Activated CD8-positive, alpha-beta T cell treated with anti-CD3 and anti-CD28 coated beads for 36 hours (primary cell): ENCODE data around the gene INSIG2. TPM values are rescaled to one million over a fixed set of nuclear protein-coding genes. Genes with fewer than 3 reads are reported as not detected.

Experiments
- ATAC-seq: fragments of 200-7000 bp; cut with Tn5 transposase; one replicate; pipeline ENCODE4 v1.10.0; 2021; ENCODE audit warnings: mild to moderate bottlenecking, moderate library complexity
- CTCF ChIA-PET: fragments of 350-600 bp; sonication (Branson Sonifier 250); formaldehyde crosslinking; loops from one replicate; lab custom pipeline; 2021; ENCODE audit warnings: antibody characterized with exemption; lab: Charles Lee
- POLR2A ChIA-PET: fragments of 350-600 bp; sonication (Branson Sonifier 250); formaldehyde crosslinking; loops from one replicate; lab custom pipeline; 2021; ENCODE audit warnings: antibody characterized with exemption; lab: Charles Lee
- DNase-seq: peaks from one replicate; pipeline ENCODE4 v3.0.0-alpha.2; 2020
- H3K27ac Mint-ChIP-seq: one replicate; pipeline ENCODE4 v1.8.0; 2021; ENCODE audit warnings: mild to moderate bottlenecking, mixed read lengths
- H3K27me3 Mint-ChIP-seq: one replicate; pipeline ENCODE4 v1.8.0; 2021; ENCODE audit warnings: mixed read lengths
- H3K36me3 Mint-ChIP-seq: one replicate; pipeline ENCODE4 v1.8.0; 2021; ENCODE audit warnings: low read depth, mixed read lengths
- H3K4me1 Mint-ChIP-seq: one replicate; pipeline ENCODE4 v1.8.0; 2021; ENCODE audit warnings: low read depth, mixed read lengths
- H3K4me3 Mint-ChIP-seq: one replicate; pipeline ENCODE4 v1.8.0; 2021; ENCODE audit warnings: mild to moderate bottlenecking, moderate library complexity, mixed read lengths
- H3K9me3 Mint-ChIP-seq: one replicate; pipeline ENCODE4 v1.8.0; 2021; ENCODE audit warnings: mixed read lengths
- CTCF ChIP-seq: fragments of 200-600 bp; IDR thresholded peaks from one replicate; pipeline ENCODE4 v1.8.0; 2022; ENCODE audit warnings: antibody characterized with exemption, mild to moderate bottlenecking
- intact Hi-C: fragments of 100-400 bp; cut with micrococcal nuclease; formaldehyde crosslinking; loops from one replicate; pipeline ENCODE4 v1.10.0; 2022
- total RNA-seq, 2 experiments: library from RNA; stranded (reverse); gene quantifications; one replicate each; pipeline ENCODE4 v1.2.3, GENCODE V29; 2021

The INSIG2 gene
- total RNA-seq, 2 experiments from 2014 or later, result 87.2 to 104 TPM

GRCh38 chr2:118085173-118086023 is 2.9 kb upstream of the INSIG2 start:
- H3K36me3 Mint-ChIP-seq, result peaks cover 9% of the 10 kb centered on the region
- no peak overlapping the region for H3K4me3 Mint-ChIP-seq
- DNase-seq, result no peak
- ChIA-PET POLR2A (no interaction called here), CTCF (interaction anchor here (0.9 to 3.0 kb wide), 3 partner anchors 39 to 82 kb away, joined by 5 to 10 read pairs (median 7); no protein-coding TSS in a partner anchor)
- no peak for TF ChIP-seq CTCF
- H3K27ac Mint-ChIP-seq, result no peak overlapping the region
- peaks cover 11% of the 10 kb centered on the region for H3K4me1 Mint-ChIP-seq
- intact Hi-C loops, result loop anchor here (5.0 kb wide), 1 partner anchor 63 kb away; no protein-coding TSS in a partner anchor
- ATAC-seq, result no peak
- peaks cover 11% of the 10 kb centered on the region for H3K27me3 Mint-ChIP-seq
- H3K9me3 Mint-ChIP-seq, result no peaks in the 10 kb centered on the region

- peaks cover 15% of the 10 kb centered on the region for H3K4me1 Mint-ChIP-seq
- peaks cover 11% of the 10 kb centered on the region for H3K27me3 Mint-ChIP-seq
- ATAC-seq (no peak), DNase-seq (no peak)
- intact Hi-C loops, result loop anchor here (5.0 kb wide), 1 partner anchor 64 kb away; no protein-coding TSS in a partner anchor
- H3K4me3 Mint-ChIP-seq, result no peak overlapping the region
- POLR2A ChIA-PET, result interaction anchor here (0.6 kb wide), 1 partner anchor 685 kb away, joined by 6 read pairs; no protein-coding TSS in a partner anchor
- CTCF ChIA-PET, result interaction anchor here (2.1 to 3.0 kb wide), 2 partner anchors 40 to 53 kb away, joined by 7 to 10 read pairs; no protein-coding TSS in a partner anchor
- no peak overlapping the region for H3K27ac Mint-ChIP-seq
- no peak for TF ChIP-seq CTCF
- no peaks in the 10 kb centered on the region for H3K9me3 Mint-ChIP-seq
- H3K36me3 Mint-ChIP-seq, result peaks cover 11% of the 10 kb centered on the region
Measured at GRCh38 chr2:118086024-118086633, 2.1 kb upstream of the INSIG2 start.

- Mint-ChIP-seq H3K4me1 (peaks cover 34% of the 10 kb centered on the region), H3K27me3 (peaks cover 2% of the 10 kb centered on the region), H3K9me3 (no peaks in the 10 kb centered on the region), H3K4me3 (peak overlapping the region; percentile 67), H3K27ac (peak overlapping the region; percentile 92), H3K36me3 (peaks cover 18% of the 10 kb centered on the region)
- peak; percentile 35 for TF ChIP-seq CTCF
- ChIA-PET CTCF (interaction anchor here (0.7 to 2.2 kb wide), 5 partner anchors 16 to 134 kb away, joined by 3 to 8 read pairs (median 4); no protein-coding TSS in a partner anchor), POLR2A (interaction anchor here (1.5 kb wide), 1 partner anchor 20 kb away, joined by 4 read pairs; no protein-coding TSS in a partner anchor)
- no peak for ATAC-seq
- intact Hi-C loops, result loop anchor here (5.0 kb wide), 1 partner anchor 67 kb away; no protein-coding TSS in a partner anchor
- peak; percentile 50 for DNase-seq
Measured at GRCh38 chr2:118089139-118089800, 999 bp downstream of the INSIG2 start.

GRCh38 chr2:118090387-118091139 is 2.3 kb downstream of the INSIG2 start:
- intact Hi-C loops, result no loop called here
- CTCF ChIA-PET, result interaction anchor here (1.2 to 1.8 kb wide), 2 partner anchors 11 to 133 kb away, joined by 3 read pairs; no protein-coding TSS in a partner anchor
- H3K27me3 Mint-ChIP-seq, result no peaks in the 10 kb centered on the region
- DNase-seq (no peak), ATAC-seq (no peak)
- no peak for TF ChIP-seq CTCF
- peaks cover 21% of the 10 kb centered on the region for H3K36me3 Mint-ChIP-seq
- H3K4me3 Mint-ChIP-seq, result peak overlapping the region; percentile 67
- H3K27ac Mint-ChIP-seq, result no peak overlapping the region
- POLR2A ChIA-PET, result no interaction called here
- no peaks in the 10 kb centered on the region for H3K9me3 Mint-ChIP-seq
- peaks cover 43% of the 10 kb centered on the region for H3K4me1 Mint-ChIP-seq
